GM18499 (cell line): Measurements from ENCODE around the gene CEP72.
"Not testable (repeated sequence)": the region's sequence is repeated elsewhere in the genome, so short reads cannot be mapped to it uniquely, and the experiment has no call there.

ENCODE experiments used
- ATAC-seq: cut with Tn5 transposase; IDR thresholded peaks from one replicate; pipeline ENCODE4 v1.9.1; 2021; ENCODE audit warnings: moderate number of reproducible peaks; ENCODE audit not compliant: insufficient read depth, unreplicated experiment

Gene CEP72

DNA sequence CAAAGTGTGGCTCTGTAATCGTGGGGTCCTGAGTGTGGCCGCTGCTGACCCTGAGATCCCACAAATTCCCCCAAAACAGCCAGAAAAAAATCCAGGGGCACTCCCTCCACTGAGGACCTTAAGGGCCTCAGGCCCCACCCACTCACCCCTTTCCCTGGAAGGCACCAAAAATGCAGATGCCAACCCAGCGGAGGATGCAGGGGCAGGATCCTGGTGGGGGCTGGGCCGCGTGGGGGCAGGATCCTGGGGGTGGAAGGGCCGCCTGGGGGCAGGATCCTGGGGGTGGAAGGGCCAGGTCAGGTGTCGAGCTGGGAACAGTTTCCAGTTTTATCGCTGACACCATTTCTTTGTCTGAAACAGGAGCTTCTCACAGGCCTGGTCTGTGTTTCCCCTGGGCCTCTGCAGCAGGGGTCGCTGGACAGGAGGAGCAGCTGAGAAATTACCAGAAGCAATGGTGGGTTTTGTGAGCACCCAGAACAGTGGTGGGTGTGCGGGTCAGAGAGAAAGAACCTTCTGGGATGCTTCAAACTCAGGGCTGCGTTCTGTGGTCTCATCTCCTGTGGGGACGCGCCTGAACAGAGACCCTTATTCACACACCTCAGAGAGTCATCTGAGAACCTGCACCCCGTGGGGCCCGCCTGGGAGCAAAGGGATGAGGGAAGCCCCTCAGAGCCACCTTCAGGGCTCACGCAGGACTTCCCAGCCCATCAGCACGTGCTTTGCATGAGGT lies 67.2 kb downstream of the CEP72 start:
- not testable (repeated sequence) for ATAC-seq

DNA sequence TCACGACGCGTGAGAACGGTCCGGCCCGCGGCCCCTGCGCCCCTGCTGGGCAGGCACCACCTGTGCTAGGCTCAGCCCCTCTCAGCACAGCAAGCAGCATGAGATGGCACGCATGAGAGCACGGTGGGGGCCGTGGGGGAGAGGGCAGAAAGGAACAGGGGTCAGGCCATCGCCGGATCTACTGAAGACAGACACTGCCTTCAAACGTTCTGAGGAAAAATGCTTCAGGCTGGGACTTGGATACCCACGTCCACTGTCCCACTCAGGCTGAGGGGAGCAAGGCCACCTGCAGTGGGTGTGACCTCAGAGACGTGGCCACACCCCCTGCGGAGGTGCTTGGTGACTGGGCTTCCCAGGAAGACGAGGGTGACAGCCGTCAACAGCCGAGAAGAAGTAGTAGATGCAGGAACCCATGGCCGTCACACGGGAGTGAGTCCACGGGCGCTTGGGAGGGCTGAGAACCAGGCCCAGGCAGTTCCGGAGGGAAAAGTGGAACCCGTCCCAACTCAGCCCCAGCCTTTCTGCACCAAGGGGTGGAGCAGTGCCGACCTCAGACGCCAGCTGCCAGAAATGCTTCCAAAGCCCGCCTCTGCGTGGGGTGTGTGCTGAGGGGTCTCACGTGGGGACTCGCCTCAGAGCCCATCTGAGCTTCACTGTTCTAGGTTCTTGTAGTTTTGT lies 68.1 kb downstream of the CEP72 start:
- ATAC-seq: not testable (repeated sequence)

DNA sequence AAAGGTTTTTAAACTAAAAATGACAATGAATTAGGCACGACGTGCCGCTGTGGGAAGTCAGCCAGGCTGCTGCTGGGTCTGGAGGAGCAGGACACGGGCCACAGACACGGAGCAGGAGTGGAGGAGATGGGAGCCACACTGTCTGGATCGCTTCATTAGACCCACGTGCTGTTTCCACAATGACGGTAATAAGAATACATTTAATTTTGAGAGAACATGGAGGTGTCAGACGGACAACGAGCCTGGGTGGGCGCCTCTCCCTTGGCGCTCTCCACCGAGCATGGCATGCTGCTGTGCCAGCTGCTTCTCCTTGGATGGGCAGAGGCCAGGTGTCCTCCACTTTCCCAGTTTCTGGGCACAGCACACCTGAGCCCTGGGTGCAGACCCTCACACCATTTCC lies 68.7 kb downstream of the CEP72 start:
- ATAC-seq: not testable (repeated sequence)

DNA sequence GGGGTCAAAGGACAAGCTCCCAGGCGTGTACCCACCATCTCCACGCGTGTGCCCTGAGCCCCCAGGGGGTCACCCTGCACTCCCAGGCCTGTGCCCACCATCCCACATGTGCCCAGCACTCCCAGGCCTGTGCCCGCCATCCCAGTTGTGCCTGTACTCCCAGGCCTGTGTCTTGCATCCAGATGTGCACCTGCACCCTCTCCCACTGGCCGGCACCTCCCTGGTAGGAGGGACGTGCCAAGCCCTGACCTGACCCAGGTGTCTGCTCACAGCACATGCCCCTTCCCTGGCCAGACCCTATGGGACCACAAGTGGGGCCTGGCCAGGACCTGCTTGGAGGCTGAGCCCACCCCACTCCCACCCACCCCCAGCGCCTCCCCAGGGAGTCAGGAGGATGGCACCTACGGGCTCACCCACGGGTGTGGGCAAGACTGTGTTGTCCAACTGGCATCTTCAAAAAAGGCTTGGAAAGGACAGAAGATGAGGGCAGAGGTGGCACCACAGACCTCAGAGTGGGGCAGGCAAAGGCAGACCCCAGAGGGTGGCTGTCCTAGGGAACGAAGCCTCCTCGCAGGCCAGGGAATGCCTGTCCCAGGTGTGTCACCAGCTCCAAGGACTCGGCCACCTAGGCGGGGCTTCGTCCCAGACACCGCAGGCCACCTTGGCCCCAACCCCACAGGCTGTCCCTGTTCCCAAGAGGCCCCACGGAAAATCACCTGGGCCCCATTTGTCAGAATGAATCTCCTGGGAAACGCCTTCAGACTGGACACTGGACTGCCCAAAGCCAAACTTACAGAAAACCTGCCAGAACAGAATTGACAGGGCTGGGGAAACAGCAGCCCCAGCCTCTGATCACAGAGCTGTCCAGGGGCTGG lies 69.4 kb downstream of the CEP72 start:
- not testable (repeated sequence) for ATAC-seq

DNA sequence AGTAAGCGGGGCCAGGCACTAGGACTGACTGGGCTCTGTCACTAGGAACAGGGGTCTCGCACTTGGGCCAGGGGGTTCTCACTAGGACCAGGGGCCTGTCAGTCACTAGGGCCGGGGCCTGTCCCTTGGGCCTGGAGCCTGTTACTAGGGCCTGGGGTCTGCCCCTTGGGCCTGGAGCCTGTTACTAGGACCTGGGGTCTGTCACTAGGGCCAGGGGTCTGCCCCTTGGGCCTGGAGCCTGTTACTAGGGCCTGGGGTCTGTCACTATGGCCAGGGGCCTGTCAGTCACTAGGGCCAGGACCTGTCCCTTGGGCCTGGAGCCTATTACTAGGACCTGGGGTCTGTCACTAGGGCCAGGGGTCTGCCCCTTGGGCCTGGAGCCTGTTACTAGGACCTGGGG lies 70.1 kb downstream of the CEP72 start:
- ATAC-seq: not testable (repeated sequence)

DNA sequence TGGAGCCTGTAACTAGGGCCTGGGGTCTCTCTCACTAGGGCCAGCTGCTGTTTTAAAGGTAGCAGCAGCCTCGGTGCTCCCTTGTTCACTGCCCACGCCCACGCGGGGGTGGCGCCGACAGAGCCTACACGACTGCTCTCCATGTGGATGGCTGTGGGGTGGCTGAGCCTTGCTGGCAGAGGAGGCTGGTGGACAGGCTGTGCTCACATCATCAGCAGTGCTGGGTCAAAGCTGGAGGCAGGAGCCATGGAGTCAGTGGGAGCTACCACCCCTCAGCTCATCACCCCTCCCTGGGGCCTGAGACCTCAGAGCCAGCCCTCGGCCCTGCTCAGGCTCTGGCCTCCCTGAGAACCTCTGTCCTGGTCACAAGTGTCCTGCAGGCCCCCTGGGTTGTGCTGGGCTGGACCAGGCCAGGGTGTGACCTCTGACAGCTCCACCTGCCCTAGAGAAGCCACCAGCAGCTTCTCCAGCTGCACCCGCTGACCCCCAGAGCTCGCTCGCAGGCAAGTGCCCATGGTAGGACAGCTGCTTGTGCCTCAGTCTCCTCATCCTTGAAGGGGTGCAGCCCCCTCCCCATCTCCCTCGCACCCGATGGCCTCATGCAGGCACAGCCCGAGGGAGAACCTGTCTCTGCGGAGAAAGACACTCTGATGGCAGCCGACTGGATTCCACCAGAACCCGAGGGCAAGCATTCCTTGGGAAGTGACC lies 70.7 kb downstream of the CEP72 start:
- not testable (repeated sequence) for ATAC-seq

DNA sequence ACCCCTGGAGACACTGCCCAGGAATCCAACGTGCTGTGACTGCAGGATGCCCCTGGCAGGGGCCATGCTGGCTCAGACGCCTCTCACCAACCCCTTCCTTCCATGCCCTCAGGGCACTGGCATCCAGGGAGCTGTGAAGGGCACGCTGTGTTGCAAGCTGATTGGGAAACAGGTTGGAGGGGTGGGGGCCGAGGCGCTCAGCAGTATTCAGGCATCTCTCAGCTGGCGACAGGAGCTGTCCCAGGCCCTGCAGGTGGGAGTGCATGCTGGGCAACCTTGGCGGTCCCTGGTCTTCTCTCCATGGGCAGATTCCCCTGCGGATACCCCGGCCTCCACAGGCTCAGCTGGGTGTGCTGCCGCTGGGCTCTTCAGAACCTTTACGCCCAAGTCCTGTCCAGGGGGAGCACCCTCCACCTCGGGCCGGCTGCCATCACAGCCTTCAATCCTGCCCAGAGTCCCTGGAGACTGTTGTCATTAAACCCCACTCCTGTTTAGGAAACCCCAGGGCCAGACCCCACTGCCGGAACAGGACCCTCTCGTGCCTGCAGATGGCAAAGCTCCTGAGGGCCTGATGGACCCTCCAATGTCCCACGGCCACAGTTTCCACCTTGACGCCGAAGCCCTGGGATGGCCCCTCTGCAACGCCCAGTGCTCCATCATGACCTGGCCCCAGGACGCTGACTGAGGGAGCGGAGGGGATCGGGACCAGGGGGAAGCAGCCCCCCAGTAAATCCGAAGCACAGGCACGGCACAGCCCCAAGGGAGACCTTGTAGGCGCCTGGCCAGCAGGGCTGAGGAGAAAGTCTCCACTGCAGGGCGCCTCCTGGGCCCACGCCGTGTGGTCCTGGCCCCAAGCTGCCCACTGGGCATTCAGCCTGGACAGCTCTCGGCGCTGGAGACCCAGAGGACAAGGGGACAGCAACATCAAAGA lies 71.7 kb downstream of the CEP72 start:
- ATAC-seq: no peak

DNA sequence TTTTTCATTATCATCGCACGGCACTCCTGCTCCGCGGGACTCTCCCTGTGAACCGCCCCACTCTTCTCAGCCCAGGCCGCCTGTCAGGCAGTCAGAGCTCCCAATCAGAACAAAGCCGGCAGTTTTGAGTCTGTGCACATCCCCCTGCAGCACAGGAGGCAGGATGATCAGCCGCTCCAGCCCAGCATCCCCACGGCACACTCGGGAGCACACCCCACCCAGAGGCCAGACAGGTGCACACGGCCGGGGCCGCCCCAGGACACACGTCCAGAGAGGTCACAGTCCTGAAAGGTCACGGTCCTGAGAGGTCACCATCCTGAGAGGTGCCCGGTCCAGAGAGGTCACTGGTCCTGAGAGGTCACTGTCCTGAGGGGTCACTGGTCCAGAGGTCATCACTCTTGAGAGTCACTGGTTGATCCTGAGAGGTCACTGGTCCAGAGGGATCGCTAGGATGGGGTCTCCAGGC lies 72.6 kb downstream of the CEP72 start:
- ATAC-seq: no peak

DNA sequence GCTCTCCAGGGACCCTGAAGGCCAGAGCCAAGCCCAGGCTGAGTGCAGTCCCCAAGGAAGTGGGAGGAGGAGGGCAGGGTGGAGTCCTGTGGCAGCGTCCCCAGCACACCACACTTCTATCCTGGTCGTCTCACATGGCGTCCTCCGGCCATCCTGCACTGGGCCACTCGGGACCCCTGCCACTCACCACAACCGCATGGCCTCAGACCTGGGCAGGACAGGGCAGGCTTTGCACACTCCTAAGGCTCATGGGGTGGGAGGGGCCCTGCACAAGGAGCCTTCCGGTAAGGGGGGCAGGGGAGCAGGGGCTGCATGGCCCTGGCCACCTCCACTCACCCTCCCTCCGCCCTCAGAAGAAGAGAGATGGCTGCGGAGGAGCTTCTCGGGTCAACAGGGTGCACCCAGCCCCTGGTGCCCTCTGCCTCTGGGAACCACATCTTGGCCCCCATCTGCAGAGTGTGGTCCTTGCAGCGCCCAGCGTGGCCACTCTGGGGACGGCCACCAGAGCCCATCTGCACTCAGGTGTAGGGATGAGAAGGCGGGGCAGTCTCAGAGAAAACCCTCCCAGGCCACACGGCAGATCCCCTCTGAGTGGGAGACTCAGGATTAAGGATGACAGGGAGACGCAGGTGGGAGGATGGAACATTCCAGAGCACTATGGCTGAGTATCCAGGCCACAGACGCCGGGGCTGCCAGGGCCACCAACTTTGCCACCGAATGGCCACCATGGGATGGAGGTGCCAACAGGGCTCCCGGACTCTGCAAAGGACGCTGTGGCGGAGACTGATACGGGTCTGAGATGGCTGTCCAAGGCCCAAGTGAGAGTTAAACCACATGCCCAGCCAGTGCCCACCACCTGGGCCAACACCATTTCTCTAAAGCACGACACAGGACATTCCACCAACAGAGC lies 73.4 kb downstream of the CEP72 start:
- ATAC-seq: no peak

DNA sequence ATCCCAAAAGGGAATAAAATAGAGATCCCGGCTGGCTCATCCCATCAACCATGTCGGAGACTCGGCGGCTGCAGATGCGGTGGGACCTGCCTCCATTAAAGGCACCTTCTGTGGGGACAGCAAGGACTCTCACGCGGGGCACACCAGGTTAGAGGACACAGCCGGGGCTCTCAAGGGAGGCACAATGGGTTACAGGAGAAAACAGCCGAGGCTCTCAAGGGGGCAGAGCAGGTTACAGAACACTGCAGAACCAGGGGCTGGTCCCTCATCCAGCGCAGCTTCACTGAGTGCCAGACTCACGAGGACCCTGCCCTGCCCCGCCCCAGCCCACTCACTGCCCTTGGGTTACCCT lies 74.0 kb downstream of the CEP72 start:
- not testable (repeated sequence) for ATAC-seq

DNA sequence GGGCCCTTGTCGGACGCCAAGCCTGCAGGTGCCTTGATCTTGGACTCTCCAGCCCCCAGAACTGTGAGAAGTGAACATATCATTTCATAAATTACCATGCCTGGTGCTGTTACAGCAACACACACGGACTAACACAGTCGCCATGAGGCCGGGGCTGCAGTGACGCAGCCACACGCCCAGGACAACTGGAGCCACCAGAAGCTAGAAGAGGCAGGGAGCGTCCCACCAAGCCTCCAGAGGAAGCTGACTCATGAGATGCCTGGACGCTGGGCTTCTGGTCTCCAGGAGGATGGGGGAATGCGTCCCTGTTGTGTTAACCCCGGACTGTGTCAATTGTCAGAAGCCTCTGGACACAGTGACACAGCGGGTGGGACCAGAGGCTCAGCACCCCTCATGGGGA lies 74.8 kb downstream of the CEP72 start:
- ATAC-seq: not testable (repeated sequence)

DNA sequence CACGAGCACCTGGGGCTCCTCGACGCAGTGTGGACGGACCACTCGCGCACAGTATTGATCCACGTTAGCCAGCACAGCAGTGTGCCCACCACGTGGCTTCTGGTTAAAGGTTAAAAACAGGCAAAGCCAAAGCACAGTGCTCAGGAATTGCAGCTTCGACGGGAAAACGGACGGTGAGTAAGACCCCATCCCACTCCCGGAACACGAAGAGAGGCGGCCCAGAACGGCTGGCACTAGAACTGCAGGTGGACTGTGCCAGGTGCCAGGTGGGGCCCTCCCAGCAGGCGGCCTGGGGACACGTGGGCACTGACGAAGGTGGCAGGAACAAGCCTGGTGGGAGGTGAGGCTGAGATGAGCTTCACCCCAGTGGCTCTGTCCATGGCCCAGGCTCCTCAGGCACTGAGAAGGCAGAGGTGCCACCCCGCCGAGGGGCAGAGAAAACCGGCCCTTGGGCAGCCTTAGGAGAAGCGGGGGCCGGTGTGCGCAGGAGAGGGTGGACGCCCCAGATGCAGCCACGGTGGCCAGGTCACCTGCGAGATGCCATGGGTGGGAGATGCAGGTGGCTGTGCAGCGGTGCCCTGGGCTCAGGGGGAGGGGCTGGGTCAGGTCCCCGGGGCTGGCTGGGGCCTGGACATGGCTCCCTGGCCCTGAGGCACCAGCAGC lies 76.3 kb downstream of the CEP72 start:
- ATAC-seq: not testable (repeated sequence)

DNA sequence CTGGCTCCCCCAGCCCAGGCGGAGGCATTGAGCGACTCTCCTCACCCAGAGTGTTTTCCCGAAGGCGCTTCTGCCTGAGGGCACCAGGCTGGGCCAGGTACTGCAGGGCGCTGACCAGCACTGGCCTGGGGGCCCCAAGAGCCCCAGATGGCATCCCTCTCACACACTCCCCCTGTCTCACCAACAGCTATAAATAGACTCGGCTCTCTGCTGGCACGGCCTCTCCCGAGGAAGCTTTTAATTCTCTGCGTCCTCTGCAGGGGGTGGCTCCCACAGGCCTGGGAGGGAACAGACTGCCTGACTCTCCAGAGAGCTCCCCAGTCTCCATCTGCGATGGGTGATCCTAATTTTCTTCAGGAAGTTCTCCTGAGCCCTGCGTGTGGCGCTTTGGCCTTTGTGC lies 78.2 kb downstream of the CEP72 start:
- ATAC-seq: not testable (repeated sequence)

DNA sequence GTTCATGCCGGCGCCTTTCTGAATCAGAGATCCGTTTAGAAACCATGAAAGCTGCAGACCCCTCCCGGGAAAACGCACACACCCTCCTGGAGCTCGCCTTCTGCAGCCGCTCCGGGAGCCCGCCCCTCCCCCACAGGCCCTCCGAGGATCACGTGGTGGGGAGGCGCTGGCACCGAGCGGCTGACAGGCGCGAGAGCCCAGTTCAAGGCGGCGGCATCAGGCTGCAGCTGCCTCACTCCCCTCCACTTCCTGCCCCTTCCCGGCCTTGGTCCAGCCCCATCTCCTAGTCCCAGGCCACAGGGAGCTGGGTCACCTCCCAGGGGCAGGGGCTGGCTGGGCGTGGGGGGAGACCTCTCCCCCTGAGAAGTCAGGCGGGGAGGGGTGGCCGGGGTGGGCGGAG lies 78.9 kb downstream of the CEP72 start:
- ATAC-seq: not testable (repeated sequence)

DNA sequence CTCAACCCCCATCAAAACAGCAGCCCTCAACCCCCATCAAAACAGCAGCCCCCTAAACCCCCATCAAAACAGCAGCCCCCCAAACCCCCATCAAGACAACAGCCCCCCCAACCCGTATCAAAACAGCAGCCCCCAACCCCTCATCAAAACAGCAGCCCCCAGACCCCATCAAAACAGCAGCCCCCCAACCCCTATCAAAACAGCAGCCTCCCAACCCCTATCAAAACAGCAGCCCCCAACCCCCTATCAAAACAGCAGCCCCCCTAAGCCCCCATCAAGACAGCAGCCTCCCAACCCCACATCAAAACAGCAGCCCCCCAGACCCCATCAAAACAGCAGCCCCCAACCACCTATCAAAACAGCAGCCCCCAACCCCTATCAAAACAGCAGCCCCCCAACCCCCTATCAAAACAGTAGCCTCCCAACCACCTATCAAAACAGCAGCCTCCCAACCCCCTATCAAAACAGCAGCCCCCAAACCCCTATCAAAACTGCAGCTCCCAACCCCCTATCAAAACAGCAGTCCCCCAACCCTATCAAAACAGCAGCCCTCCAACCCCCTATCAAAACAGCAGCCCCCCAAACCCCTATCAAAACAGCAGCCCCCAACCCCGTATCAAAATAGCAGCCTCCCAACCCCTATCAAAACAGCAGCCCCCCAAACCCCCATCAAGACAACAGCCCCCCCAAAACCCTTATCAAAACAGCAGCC lies 79.8 kb downstream of the CEP72 start:
- ATAC-seq: no peak

DNA sequence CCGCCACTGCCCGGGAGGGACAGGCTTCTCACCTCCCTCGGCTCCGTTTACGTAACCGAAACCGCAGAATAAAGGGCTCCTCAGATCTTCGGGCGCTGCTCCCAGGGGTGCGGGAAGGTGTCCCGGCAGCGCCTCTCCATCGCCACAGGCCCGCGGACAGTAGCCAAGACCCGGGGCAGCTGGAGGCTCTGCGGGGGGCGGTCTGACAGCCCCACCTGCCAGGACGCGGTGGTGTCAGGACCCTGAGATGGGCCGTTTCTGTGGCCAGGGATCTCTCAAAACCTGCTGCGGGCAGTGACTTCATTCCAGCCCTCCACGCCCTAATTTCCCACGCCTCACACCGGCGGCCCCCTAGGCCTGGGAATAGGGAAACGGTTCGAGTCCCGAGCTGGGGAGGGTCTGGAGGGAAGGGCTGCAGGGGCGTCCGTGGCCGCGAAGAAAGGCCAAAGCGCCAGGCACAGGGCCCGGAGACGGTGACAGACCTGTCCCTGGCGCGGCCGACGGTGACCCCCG lies 80.4 kb downstream of the CEP72 start:
- not testable (repeated sequence) for ATAC-seq
